NCI-H510A (cell line): ENCODE data around the gene RPTOR.

Experiments used
- DNase-seq: peaks from one replicate; lab custom pipeline; 2025; lab: John Stamatoyannopoulos, UW

Gene RPTOR

DNA sequence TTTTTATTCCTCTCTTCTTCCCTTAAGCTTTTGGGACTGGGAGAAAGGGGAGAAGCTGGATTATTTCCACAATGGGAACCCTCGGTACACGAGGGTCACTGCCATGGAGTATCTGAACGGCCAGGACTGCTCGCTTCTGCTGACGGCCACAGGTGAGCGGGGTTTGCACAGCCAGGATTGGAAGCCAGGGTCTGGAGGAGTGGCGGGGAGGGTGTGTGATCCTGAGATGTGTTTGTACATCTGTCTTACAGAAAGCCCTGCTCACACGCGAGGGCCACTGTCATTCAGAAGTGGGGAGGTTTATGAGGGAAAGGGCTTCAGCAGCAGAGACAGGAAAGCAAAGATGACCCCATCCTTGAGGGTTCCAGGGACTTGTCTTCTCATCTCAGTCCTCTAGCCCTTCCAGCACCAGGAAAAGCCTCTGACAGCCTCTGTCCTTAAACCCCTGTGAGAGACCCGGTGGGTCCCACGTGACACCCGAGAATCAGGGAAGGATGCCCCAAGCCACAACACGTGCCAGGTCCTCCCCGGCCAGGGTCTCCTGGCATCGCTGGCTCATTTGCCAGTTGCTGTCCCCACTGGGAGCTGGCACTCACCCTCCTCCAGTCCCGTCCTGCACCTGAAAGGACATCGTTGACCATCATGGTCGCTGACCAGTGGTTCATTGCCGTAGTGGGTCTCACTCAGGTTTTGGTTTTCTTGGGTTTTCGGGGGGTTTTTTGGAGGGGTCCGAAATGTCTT lies 402.7 kb downstream of the RPTOR start:
- no peak for DNase-seq

DNA sequence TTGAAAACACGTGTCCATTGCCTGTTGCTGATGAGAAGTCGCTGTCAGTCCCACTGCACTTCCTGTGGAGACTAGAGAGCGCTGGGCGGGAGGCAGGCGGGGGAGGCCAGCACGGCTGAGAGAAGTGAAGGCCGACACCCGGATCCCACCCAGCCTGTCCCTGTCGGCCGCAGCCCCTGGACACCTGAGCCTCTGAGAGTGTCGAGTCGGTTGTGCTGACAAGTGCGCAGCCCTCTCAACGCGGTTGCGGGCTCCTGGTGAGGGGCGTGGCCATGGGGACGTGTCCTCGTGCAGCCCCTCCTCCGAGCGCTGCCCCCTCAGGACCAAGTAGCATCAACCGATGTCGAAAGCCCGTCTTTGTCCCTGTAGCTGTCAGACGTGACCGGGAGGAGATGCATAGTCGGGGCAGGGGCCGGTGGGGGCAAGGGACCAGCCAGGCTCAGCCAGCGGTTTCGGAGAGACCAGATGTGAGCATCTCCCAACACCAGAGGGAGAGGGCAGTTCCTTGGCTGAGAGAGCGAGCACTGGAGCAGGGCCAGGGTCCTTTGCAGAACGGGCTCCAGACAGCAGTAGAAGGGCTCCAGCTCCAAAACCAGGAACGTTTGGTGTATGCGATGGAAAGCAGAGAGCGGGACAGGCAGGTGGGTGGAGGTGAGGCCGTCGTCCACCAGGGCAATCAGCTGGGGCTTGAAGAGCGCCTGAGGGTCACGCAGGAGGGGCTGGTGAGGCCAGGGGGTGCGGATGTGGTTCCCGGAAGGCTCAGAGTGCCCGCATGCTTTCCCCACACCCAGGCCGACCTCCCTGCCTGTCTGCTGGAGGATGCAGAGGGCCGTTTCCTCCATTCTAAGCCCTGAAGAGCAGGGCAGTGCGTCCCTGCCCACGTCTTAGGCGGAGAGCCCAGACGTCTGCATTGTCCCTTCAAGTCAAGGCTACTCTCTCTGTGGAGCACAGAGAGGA lies 403.7 kb downstream of the RPTOR start:
- DNase-seq = no peak

DNA sequence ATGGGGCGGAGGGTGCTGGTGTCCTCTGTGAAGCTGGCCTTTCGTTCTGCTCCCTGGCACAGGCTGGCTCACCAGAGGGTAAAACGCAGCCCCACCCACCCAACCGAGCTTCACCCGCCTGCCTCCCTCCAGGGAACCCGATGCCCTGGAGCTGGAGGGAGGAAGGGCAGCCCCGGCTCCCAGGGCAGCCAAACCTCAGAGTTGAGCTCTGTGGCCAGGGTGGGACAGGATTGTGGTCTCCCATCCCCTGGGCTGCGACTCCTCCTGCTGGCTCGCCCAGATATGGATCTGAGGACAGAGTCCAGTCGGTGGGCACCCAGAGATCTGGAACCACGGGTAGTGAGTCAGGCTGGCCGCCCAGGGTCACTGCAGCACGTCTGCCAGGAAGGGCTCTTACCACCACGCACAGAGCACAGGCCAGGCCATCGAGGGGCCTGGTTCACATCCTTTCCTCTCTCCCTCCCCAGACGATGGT lies 404.4 kb downstream of the RPTOR start:
- DNase-seq = no peak

GRCh38 chr17:80949451-80950421 lies 405.1 kb downstream of the RPTOR start:
- no peak for DNase-seq

- DNase-seq = no peak
These were observed 406.0 kb downstream of the RPTOR start for GRCh38 chr17:80950466-80951120.

- no peak for DNase-seq
These were observed 406.8 kb downstream of the RPTOR start for GRCh38 chr17:80951121-80952090.

DNA sequence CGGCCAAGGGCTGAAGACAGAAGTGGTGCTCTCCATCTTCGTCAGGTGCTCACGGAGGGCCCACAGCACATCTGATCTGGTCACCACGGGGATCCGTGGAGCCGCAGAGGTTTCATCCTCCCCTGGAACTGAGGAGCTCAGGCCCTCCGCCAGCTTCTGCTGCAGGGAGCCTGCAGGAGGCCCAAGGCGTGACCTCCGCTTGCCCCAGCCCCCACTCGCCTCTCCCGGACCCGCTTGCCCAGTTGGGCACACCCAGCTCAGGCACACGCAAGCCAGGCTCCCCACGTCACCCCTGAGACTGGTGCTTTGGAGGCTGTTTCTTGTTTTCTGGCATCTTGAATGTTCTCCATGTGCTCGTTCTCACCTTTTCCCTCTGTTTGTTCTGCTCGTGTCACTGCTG lies 407.7 kb downstream of the RPTOR start:
- no peak for DNase-seq

GRCh38 chr17:80953471-80954315 lies 409.1 kb downstream of the RPTOR start:
- no peak for DNase-seq

DNA sequence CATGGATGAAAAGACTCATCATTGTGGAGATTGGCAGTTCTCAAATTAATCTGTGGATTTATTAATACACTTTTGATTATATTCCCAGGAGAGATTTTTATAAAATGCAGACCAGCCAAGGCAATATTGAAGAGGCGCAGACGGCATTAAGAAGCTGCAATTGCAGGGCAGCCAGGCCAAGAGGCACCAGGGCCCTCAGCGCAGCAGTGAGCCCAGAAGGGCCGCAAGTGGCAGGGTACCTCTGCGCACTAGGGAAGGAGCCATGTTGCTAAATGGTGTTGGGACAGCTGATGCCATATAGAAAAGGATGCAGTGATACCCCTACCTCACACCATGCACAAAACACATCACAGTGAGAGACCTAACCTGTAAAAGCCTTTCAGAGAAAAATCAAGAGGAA lies 410.4 kb downstream of the RPTOR start:
- no peak for DNase-seq

- no peak for DNase-seq
These were observed 411.1 kb downstream of the RPTOR start for GRCh38 chr17:80955671-80956280.

DNA sequence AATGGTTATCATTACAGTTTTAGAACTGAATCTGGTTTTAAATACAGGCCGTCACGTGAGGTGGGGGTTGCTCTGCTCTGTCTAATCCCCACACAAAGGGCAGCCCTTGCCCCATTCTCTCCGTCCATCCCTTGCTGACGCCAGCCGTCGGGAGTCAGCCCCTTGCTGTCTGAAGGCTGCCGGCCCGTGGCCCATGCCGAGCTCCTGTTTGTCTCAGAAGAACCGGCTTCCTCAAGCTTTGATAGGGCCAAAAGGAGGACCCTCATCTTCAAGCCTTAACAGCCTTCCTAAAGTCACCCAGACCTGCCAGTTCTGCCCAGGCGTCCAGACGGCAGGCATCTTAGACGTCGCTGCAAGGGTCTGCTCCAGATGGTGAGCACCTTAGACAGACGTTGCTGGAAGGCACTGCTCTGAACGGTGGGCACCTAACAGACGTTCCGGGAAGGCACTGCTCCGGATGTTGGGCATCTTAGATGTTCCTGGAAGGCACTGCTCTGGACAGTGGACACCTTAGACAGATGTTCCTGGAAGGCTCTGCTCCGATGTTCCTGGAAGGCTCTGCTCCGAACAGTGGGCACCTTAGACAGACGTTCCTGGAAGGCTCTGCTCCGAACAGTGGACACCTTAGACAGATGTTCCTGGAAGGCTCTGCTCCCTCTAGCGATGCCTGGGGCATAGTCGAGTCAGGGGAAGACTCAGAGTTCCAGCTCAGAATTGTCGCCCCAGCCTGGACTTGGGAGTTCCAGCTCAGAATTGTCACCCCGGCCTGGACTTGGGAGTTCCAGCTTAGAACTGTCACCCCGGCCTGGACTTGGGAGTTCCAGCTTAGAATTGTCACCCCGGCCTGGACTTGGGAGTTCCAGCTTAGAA lies 411.9 kb downstream of the RPTOR start:
- no peak for DNase-seq

DNA sequence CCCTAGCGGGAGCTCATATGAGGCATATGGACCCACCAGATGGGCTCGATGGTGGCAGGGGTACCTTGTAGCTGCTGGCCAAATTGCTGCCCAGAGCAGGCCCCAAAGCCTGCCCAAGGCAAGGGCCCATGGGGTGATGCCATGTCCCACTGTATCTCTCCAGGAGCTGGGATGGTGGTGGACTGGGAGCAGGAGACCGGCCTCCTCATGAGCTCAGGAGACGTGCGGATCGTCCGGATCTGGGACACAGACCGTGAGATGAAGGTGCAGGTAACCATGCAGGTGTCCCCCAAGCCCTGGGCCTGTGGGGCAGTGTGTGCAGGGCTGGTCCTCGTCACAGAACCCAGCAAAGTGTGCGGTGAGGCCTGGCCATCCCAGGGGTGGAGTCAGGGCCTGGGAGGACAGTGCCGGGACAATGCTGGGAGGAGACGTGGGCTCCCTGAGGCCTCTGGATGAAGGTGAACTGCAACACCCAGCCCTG lies 412.9 kb downstream of the RPTOR start:
- DNase-seq = no peak

DNA sequence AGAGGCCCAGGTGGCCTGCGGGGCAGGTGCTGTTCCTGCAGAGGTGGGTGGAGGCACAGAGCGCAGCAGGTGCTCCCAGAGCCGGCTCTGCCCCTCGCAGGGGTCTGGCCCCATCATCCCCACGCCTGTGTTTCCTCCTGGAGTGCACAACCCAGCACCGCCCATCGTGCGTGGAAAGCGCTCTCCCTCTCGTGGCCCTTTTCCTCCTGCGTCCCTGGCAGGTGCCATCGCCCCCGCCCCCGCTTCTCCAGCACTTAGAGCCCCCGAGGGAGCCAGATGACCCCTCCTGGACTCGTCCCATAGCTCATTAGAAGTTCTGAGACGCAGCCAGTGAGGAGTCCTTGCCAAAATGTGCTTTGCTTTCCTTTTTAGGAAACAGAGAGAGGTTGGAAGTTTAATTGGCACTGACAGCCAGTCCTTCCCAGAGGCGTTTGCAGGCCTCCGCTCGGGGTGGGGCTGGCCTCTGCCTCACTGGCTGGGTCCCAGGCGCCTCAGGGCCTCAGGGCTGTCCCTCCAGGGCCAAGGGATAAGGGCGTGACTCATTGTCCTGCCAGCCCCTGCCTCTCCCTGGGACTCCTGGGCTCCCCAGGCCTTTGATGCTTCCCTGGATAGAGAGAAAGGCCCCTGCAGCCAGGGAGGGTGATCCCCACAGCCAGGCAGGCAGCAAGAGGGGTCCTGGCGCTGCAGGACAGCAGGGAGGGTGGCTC lies 414.8 kb downstream of the RPTOR start:
- no peak for DNase-seq

DNA sequence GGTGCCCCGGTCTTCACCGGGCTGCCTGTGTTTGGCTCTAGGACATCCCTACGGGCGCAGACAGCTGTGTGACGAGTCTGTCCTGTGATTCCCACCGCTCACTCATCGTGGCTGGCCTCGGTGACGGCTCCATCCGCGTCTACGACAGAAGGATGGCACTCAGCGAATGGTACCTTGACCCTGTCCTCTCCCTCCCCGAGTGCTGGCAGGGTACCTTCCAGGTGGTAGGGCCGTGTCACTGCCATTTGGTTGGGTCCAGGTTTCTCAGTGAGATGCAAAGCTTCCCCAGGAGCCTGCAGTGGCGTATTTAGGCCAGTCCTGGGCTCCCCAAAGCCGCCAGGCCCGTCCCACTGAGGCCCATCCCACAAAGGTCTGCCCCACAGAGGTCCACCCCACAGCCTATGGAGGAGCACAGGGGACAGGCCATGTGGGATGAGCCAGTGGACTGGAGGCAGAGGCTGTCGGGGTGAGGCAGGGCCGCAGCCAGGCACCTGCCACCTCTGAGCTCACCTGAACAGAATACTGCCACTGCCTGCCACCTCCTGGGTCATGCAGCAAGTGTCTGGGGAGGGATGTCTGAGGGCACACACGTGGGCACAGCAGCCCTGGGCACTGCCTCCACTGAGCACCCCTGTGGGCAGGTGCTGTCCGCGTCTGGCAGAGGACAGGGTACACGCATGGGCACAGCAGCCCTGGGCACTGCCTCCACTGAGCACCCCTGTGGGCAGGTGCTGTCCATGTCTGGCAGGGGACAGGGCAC lies 415.6 kb downstream of the RPTOR start:
- no peak for DNase-seq

- DNase-seq = no peak
These were observed 416.3 kb downstream of the RPTOR start for GRCh38 chr17:80960797-80961452.
